ENCODE data around the gene PAGE2B. TPM values are rescaled to one million over a fixed set of nuclear protein-coding genes. Genes with fewer than 3 reads are reported as not detected.
"Not testable (repeated sequence)": the region's sequence is repeated elsewhere in the genome, so short reads cannot be mapped to it uniquely, and the experiment has no call there.

The PAGE2B gene, protein sequence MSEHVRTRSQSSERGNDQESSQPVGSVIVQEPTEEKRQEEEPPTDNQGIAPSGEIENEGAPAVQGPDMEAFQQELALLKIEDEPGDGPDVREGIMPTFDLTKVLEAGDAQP
- under 1 TPM; 0.48 to 0.86 TPM for total RNA-seq

GRCh38 chrX:55074851-55075467, at the start of gene PAGE2B:
Gene PAGE2B (plus strand): TSS chrX:55075030. CDS start chrX:55076042, 1,012 bp downstream.
- Mint-ChIP-seq H3K27ac (no peak within 1 kb of the TSS), H3K9me3 (no peaks in the 10 kb centered on the region), H3K4me1 (ENCODE audit: low read depth) (no peaks in the 10 kb centered on the region), H3K36me3 (ENCODE audit: low read depth) (no peaks in the 10 kb centered on the region), H3K4me3 (no peak within 1 kb of the TSS), H3K27me3 (ENCODE audit: low read depth) (peaks cover 1% of the 10 kb centered on the region)
- DNase-seq, result no peak
- CTCF ChIA-PET, result no interaction called here
- intact Hi-C loops (cut with micrococcal nuclease), result no loop called here

DNA sequence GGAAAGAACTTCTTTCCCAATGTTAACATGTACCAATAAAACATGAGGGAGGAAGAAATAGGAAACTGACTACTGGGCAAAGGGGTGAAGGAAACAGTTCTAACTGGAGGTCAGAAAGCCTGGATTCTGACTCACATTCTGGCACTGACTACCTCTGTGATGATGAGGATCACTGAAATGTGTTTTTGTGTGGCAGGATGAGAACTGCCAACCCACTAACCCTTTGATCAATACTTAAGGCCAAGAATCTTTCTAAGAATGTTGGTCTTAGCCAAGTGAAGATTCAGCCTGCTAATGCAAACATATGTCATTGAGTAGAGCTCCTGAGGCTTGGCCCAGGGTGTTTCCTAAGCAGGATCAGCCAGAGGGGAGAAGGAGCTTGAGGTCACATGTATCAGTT, 48.7 kb upstream of the PAGE2B start:
- Mint-ChIP-seq H3K27me3 (ENCODE audit: low read depth) (no peaks in the 10 kb centered on the region), H3K4me1 (ENCODE audit: low read depth) (peaks cover 5% of the 10 kb centered on the region), H3K27ac (no peak overlapping the region), H3K9me3 (no peaks in the 10 kb centered on the region), H3K4me3 (no peak overlapping the region), H3K36me3 (ENCODE audit: low read depth) (no peaks in the 10 kb centered on the region)
- CTCF ChIA-PET, result no interaction called here
- no peak for DNase-seq
- intact Hi-C loops (cut with micrococcal nuclease), result no loop called here

DNA sequence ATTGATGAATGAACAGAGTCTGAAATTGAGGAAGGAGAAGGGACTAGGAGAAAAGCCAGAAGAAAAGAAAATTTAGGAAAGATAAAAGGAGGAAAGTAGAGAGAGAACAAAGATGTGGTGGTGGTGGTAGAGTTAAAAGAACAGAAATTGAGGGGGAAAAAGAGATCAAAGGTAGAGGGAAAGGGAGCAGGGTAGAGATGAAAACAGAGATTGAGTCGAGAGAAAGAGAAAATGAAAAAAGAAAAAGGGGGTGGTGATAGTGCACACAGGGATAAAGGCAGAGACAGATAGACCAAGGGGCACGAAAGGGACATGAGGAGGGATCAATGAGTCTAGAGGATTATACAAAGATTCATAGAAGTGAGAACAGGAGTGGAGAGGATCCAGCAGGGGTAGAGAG, 48.0 kb upstream of the PAGE2B start:
- peaks cover 5% of the 10 kb centered on the region for H3K4me1 Mint-ChIP-seq (ENCODE audit: low read depth)
- H3K36me3 Mint-ChIP-seq (ENCODE audit: low read depth), result no peaks in the 10 kb centered on the region
- intact Hi-C loops (cut with micrococcal nuclease), result no loop called here
- H3K9me3 Mint-ChIP-seq, result no peaks in the 10 kb centered on the region
- CTCF ChIA-PET, result no interaction called here
- no peak for DNase-seq
- no peak overlapping the region for H3K4me3 Mint-ChIP-seq
- H3K27me3 Mint-ChIP-seq (ENCODE audit: low read depth), result no peaks in the 10 kb centered on the region
- H3K27ac Mint-ChIP-seq, result no peak overlapping the region

DNA sequence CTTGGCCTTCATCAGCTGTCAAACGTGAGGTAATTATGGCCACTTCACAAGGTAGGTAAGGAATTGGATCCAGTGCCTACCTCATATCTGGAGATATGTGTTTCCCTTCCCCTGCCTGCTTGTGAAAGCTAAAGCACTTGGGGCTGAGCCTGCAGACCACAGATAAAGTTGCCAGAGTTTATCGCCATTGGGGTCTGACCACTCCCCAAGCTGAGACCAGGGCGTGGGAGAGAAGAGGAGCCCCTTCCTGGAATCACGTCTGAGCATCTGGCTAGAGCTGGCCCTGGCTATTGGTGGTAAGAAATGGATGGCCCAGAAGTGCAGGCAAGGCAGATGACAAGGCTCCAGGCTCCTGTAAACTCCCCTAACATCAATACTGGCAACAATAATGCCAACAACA, 46.8 kb upstream of the PAGE2B start:
- no peaks in the 10 kb centered on the region for H3K9me3 Mint-ChIP-seq
- CTCF ChIA-PET, result no interaction called here
- H3K27me3 Mint-ChIP-seq (ENCODE audit: low read depth), result no peaks in the 10 kb centered on the region
- no peak overlapping the region for H3K27ac Mint-ChIP-seq
- no peak overlapping the region for H3K4me3 Mint-ChIP-seq
- no peaks in the 10 kb centered on the region for H3K36me3 Mint-ChIP-seq (ENCODE audit: low read depth)
- DNase-seq, result no peak
- intact Hi-C loops (cut with micrococcal nuclease), result no loop called here
- peaks cover 5% of the 10 kb centered on the region for H3K4me1 Mint-ChIP-seq (ENCODE audit: low read depth)

DNA sequence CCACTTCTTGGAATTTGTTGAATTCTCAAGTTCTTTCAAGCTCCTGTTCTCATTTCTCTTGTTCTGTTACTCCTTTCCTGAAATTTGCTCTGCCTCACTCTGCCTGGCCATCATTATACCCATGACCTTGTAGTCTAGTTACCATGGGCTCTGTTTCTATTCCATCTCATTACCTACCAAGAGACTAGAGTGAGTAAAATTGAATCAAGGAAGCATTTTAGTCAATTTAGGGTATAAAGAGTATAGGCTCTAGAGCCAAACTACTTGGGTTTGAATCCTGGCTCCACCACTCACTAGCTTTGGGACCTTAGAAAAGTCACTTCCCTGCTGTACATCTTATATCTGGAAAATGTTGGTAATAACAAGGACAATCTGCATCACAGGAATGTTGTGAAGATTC, 46.2 kb upstream of the PAGE2B start:
- Mint-ChIP-seq H3K4me3 (no peak overlapping the region), H3K27me3 (ENCODE audit: low read depth) (no peaks in the 10 kb centered on the region), H3K9me3 (no peaks in the 10 kb centered on the region), H3K4me1 (ENCODE audit: low read depth) (peaks cover 5% of the 10 kb centered on the region), H3K36me3 (ENCODE audit: low read depth) (no peaks in the 10 kb centered on the region), H3K27ac (no peak overlapping the region)
- intact Hi-C loops (cut with micrococcal nuclease), result no loop called here
- DNase-seq, result no peak
- CTCF ChIA-PET, result no interaction called here

DNA sequence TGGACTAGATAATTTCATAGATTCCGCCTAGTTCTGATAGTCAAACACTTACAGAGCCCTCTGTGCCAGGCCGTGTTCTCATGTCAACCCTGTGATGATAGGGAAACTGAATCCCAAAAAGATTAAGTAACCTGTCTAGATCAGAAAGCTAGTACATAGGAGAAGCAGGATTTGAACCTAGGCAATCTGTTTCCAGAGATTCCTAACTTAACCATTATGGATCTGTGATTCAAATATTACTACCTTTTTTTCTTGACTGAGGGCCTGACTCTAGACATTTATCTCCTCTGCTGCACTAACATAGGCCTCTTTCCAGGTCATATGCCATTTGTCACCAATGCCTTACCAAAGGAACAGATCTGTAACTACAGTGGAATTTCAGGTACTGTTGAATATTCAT, 45.5 kb upstream of the PAGE2B start:
- CTCF ChIA-PET, result no interaction called here
- intact Hi-C loops (cut with micrococcal nuclease), result no loop called here
- Mint-ChIP-seq H3K4me1 (ENCODE audit: low read depth) (peaks cover 5% of the 10 kb centered on the region), H3K27ac (no peak overlapping the region), H3K9me3 (no peaks in the 10 kb centered on the region), H3K4me3 (no peak overlapping the region), H3K36me3 (ENCODE audit: low read depth) (no peaks in the 10 kb centered on the region), H3K27me3 (ENCODE audit: low read depth) (no peaks in the 10 kb centered on the region)
- no peak for DNase-seq

DNA sequence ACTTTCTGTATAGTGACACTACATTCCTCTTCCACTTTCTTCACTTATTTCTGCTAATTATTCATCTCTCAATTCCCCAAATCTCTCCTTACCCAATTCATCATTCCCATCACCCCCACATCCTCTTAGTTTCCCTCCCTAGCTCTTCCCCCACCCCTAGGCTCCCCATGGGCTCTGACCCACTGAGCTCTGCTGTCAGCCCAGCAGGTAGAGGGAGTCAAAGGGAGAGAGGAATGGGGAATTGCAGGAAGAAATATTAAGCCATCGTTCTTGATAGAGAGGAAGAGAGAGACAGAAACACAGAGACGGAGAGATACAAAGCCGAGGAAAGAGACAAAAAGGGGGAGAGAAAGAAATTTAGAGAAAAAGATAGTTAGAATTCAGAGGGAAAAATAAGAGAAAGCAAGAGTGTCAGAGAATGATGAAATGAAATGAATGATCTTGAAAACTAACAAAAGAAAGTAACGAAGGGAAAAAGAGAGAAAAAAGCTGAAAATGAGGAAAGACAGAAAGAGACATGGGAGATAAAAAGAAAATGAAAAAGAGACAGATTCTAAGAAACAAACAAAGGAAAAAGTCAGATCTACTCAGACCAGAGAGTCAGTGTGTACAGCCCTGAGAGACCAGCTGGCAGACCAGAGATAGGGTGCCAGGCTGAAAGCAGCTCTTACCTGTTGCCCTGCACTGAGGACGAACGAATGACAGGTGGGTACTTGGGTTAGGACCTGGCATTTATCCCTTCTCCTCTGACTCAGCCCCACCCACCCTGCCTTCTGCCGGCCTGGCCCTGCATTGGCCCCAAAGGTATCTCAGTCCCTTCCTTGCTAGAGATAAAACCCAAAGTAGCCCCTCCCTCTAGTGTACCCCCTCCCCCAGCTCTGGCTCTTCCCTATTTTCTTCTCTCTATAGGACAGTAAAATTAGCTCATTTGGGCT, 44.3 kb upstream of the PAGE2B start, which contains the start of gene ALAS2:
TSS of gene ALAS2 (minus strand) at position 707 of the 935 bp plus-strand sequence. CDS start 4,977 bp downstream, outside the sequence.
- no peak for DNase-seq
- intact Hi-C loops (cut with micrococcal nuclease), result no loop called here
- Mint-ChIP-seq H3K27ac (no peak within 1 kb of the TSS), H3K9me3 (no peaks in the 10 kb centered on the region), H3K27me3 (ENCODE audit: low read depth) (no peaks in the 10 kb centered on the region), H3K4me1 (ENCODE audit: low read depth) (peaks cover 5% of the 10 kb centered on the region), H3K4me3 (no peak within 1 kb of the TSS), H3K36me3 (ENCODE audit: low read depth) (no peaks in the 10 kb centered on the region)
- CTCF ChIA-PET, result no interaction called here

- H3K36me3 Mint-ChIP-seq (ENCODE audit: low read depth), result no peaks in the 10 kb centered on the region
- H3K27ac Mint-ChIP-seq, result no peak overlapping the region
- no peaks in the 10 kb centered on the region for H3K27me3 Mint-ChIP-seq (ENCODE audit: low read depth)
- no peaks in the 10 kb centered on the region for H3K4me1 Mint-ChIP-seq (ENCODE audit: low read depth)
- DNase-seq, result no peak
- no peaks in the 10 kb centered on the region for H3K9me3 Mint-ChIP-seq
- CTCF ChIA-PET, result no interaction called here
- intact Hi-C loops (cut with micrococcal nuclease), result no loop called here
- no peak overlapping the region for H3K4me3 Mint-ChIP-seq
Measured at GRCh38 chrX:55033429-55033828, 41.4 kb upstream of the PAGE2B start.

- H3K27me3 Mint-ChIP-seq (ENCODE audit: low read depth), result no peaks in the 10 kb centered on the region
- H3K4me1 Mint-ChIP-seq (ENCODE audit: low read depth), result no peaks in the 10 kb centered on the region
- intact Hi-C loops (cut with micrococcal nuclease), result no loop called here
- CTCF ChIA-PET, result no interaction called here
- H3K4me3 Mint-ChIP-seq, result no peak overlapping the region
- H3K9me3 Mint-ChIP-seq, result no peaks in the 10 kb centered on the region
- DNase-seq, result no peak
- no peak overlapping the region for H3K27ac Mint-ChIP-seq
- H3K36me3 Mint-ChIP-seq (ENCODE audit: low read depth), result no peaks in the 10 kb centered on the region
Measured at GRCh38 chrX:55039471-55039870, 35.4 kb upstream of the PAGE2B start.

DNA sequence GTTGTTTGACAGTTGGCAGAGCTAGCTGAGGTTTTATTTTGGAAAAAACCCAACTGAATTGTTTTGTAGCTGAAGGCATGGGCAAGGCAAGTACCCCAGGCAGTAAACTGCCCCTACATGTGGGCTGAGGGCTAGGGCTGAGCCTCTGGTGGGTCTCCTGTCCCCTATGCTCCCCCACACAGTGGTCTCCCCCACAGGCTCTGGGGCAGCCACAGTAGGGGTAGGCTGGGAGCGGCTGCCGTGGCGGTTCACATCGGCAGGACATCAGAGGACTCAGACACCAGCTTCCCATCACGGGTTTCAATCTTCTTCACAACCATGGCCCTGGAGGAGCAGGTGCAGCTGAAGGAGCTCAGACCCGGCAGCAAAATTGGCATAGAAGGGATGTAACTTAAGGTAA, 33.3 kb upstream of the PAGE2B start:
- H3K4me1 Mint-ChIP-seq (ENCODE audit: low read depth), result no peaks in the 10 kb centered on the region
- H3K9me3 Mint-ChIP-seq, result no peaks in the 10 kb centered on the region
- intact Hi-C loops (cut with micrococcal nuclease), result no loop called here
- CTCF ChIA-PET, result no interaction called here
- no peaks in the 10 kb centered on the region for H3K36me3 Mint-ChIP-seq (ENCODE audit: low read depth)
- no peaks in the 10 kb centered on the region for H3K27me3 Mint-ChIP-seq (ENCODE audit: low read depth)
- no peak for DNase-seq
- no peak overlapping the region for H3K4me3 Mint-ChIP-seq
- H3K27ac Mint-ChIP-seq, result no peak overlapping the region

DNA sequence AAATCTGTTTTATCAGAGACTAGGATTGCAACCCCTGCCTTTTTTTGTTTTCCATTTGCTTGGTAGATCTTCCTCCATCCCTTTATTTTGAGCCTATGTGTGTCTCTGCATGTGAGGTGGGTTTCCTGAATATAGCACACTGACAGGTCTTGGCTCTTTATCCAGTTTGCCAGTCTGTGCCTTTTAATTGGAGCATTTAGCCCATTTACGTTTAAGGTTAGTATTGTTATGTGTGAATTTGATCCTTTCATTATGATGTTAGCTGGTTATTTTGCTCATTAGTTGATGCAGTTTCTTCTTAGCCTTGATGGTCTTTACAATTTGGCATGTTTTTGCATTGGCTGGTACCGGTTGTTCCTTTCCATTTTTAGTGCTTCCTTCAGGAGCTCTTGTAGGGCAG, 24.2 kb upstream of the PAGE2B start:
- intact Hi-C loops (cut with micrococcal nuclease); H3K27ac Mint-ChIP-seq; H3K4me1 Mint-ChIP-seq (ENCODE audit: low read depth); DNase-seq; H3K36me3 Mint-ChIP-seq (ENCODE audit: low read depth); H3K9me3 Mint-ChIP-seq; CTCF ChIA-PET; H3K27me3 Mint-ChIP-seq (ENCODE audit: low read depth); H3K4me3 Mint-ChIP-seq: not testable (repeated sequence)

- H3K36me3 Mint-ChIP-seq (ENCODE audit: low read depth), result no peaks in the 10 kb centered on the region
- DNase-seq, result peak; percentile 48
- H3K4me3 Mint-ChIP-seq, result peak overlapping the region; percentile 39
- H3K4me1 Mint-ChIP-seq (ENCODE audit: low read depth), result peaks cover 18% of the 10 kb centered on the region
- CTCF ChIA-PET, result interaction anchor here (0.5 to 1.4 kb wide), 7 partner anchors 57 to 1547 kb away, joined by 3 to 20 read pairs (median 4); partner anchors contain the start of gene APEX2
- no peaks in the 10 kb centered on the region for H3K9me3 Mint-ChIP-seq
- peak overlapping the region; percentile 59 for H3K27ac Mint-ChIP-seq
- no peaks in the 10 kb centered on the region for H3K27me3 Mint-ChIP-seq (ENCODE audit: low read depth)
- intact Hi-C loops (cut with micrococcal nuclease), result loop anchor here (1.0 to 5.0 kb wide), 6 partner anchors 58 to 634 kb away; no protein-coding TSS in a partner anchor
Measured at GRCh38 chrX:55056820-55057674, 17.8 kb upstream of the PAGE2B start.

Measured in activated naive CD4-positive, alpha-beta T cell treated with anti-CD3 and anti-CD28 coated beads for 36 hours (primary cell).